Colonic mucosa (tissue), 4 donors: ENCODE results near the gene PPWD1. TPM values are rescaled to one million over a fixed set of nuclear protein-coding genes. Genes with fewer than 3 reads are reported as not detected.

ENCODE experiments used
- DNase-seq: peaks from one replicate; pipeline ENCODE4 v3.0.0-alpha.2; 2020
- H3K27ac ChIP-seq: fragments of 200-600 bp; one replicate; pipeline ENCODE4 v1.8.0; 2021
- H3K27me3 ChIP-seq: fragments of 200-600 bp; one replicate; pipeline ENCODE4 v1.8.0; 2021
- H3K36me3 ChIP-seq: fragments of 200-600 bp; one replicate; pipeline ENCODE4 v1.8.0; 2021
- H3K4me1 ChIP-seq: fragments of 200-600 bp; one replicate; pipeline ENCODE4 v1.8.0; 2021; ENCODE audit warnings: mild to moderate bottlenecking
- H3K4me3 ChIP-seq: fragments of 200-600 bp; one replicate; pipeline ENCODE4 v1.8.0; 2021
- H3K9ac ChIP-seq, 2 donors: one replicate each; pipeline ENCODE4 v1.7.0; 2013; ENCODE audit warnings: control low read depth in 2 of 2, low read depth in 2 of 2, low read length in 2 of 2
- H3K9me3 ChIP-seq: fragments of 200-600 bp; one replicate; pipeline ENCODE4 v1.8.0; 2021
- intact Hi-C: fragments of 100-400 bp; cut with DNase I; formaldehyde crosslinking; loops from one replicate; pipeline ENCODE4 v1.14.1; 2022
- total RNA-seq, 2 donors: library from RNA; stranded (reverse); fragmentation: NEBNext Ultra II Directional in 1 of 2; extraction: Animal tissue kit (Norgen Biotek cat#: 25700) in 1 of 2; gene quantifications; one replicate each; pipeline ENCODE4 v1.2.1, GENCODE V29; 2021
- TF ChIP-seq, protein P1 (sequence below): fragments of 200-600 bp; IDR thresholded peaks from one replicate; pipeline ENCODE4 v1.8.0; 2022; ENCODE audit warnings: antibody characterized with exemption, mild to moderate bottlenecking
- donor health status: healthy.
- donor health status: DM: no; HTN: no; CAD: no.
- donor health status: DM: no; HTN: no; CAD: no.

The PPWD1 gene
- total RNA-seq, 2 donors from 2014 or later = 23.5 to 28.2 TPM

DNA sequence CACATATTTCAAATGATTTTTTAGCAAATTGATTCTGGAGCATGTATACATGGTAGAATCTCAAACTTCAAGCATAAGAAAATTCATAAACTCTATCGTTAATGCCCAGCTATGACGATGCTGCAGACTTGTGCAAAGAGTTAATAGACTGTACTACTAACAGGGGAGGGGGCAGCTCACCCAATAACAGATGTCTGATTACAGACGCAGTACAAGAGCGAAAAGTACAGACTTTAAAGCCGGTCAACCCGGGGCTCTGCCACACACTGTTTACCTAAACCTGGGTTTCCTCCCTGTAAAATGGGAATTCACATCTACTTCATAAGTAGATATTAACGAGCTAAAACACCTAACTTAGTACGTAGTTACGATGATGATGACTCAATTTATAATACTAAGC is 60.4 kb downstream of the PPWD1 start:
- DNase-seq = peak; percentile 18
- Histone ChIP-seq H3K36me3 (no peaks in the 10 kb centered on the region), H3K27me3 (no peaks in the 10 kb centered on the region), H3K9me3 (no peaks in the 10 kb centered on the region), H3K4me1 (peaks cover 18% of the 10 kb centered on the region), H3K9ac (peak overlapping the region; percentile 84 to 86), H3K4me3 (peak overlapping the region; percentile 75), H3K27ac (peak overlapping the region; percentile 81)
- TF ChIP-seq, protein P1, sequence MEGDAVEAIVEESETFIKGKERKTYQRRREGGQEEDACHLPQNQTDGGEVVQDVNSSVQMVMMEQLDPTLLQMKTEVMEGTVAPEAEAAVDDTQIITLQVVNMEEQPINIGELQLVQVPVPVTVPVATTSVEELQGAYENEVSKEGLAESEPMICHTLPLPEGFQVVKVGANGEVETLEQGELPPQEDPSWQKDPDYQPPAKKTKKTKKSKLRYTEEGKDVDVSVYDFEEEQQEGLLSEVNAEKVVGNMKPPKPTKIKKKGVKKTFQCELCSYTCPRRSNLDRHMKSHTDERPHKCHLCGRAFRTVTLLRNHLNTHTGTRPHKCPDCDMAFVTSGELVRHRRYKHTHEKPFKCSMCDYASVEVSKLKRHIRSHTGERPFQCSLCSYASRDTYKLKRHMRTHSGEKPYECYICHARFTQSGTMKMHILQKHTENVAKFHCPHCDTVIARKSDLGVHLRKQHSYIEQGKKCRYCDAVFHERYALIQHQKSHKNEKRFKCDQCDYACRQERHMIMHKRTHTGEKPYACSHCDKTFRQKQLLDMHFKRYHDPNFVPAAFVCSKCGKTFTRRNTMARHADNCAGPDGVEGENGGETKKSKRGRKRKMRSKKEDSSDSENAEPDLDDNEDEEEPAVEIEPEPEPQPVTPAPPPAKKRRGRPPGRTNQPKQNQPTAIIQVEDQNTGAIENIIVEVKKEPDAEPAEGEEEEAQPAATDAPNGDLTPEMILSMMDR = no peak
- intact Hi-C loops = loop anchor here (10.0 kb wide), 1 partner anchor 59 kb away; the partner anchor contains the start of genes CENPK and PPWD1

DNA sequence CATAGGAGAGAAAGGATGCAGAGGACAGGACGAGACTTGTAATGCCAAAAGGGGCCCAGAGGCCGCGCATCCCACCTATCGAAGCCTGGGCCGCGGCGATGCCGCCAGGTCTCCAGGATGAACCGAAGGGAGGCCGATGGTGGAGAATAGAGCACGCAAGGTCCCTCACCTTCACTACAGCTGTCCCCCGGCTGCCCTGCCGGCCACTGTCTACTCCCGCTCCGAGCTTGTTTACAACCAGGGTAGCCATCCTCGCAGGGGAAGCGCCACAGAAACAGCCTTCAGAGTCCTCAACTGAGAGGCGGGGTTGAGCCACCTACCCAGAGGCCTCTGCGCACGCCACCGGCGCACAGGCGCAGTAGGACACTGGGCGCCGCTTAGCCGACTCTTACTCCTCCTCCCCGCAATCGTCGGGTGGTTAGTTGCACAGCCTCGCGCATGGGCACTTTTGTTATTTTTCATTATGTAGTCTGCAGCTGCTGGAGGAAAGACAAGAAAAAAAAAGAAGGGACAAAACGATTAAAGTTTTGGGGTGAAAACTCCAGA is 61.0 kb downstream of the PPWD1 start, which contains the start of gene TRIM23:
Gene TRIM23 (minus strand): TSS at position 309 of the 546 bp plus-strand sequence. CDS start 59 bp downstream, at position 250.
- Histone ChIP-seq H3K4me3 (peak within 1 kb of the TSS; percentile 75), H3K27ac (peak within 1 kb of the TSS; percentile 81), H3K9me3 (no peaks in the 10 kb centered on the region), H3K27me3 (no peaks in the 10 kb centered on the region), H3K9ac (peak within 1 kb of the TSS; percentile 84 to 86), H3K36me3 (no peaks in the 10 kb centered on the region), H3K4me1 (peaks cover 18% of the 10 kb centered on the region)
- TF ChIP-seq, protein P1 = no peak
- DNase-seq = peak; percentile 93
- intact Hi-C loops = loop anchor here (10.0 kb wide), 1 partner anchor 59 kb away; the partner anchor contains the start of genes CENPK and PPWD1

DNA sequence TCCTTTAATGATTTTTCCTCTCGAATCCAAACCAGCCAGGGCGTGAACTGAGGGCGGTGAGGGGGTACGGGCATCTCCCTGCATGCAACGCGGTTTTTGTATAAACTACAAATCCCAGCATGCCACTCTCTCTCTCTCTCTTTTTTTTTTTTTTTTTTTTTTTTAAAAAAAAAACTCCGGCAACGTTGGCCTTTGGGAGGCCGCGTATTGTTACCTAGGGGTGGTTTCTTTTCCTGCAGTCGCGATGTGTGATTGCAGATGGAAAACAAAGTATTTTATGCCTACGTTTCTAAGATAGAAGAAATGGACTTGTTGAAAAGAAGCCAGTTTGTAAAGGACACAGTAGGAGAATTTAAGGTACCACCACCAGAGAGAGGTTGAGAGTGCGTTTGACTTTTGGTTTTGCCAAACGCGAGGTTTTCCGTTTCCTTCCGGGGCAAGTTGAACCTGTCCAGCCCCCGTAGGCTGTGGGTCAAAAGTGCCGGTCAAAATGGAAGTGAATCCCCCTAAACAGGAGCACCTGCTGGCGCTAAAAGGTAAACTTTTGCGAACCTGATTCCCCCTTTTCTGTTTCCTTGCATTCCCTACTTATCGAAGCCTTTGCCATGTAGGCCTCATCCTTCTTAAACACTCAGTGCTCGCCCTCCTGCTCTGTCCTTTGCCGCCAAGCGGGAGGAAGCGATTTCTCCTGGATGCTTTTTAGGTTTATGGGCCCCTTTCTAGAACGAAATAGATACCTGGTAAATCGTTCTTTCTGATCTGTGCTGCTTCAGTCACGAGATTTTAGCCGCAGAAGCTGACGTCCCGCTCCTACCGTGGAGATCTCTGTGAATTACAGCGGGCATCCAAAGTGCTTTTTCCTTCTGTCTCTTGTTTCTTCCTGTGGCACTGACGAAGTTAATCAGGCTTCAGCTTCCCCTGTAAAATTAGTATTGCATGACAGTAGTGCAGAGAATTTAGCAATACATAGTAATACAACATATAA is 61.8 kb downstream of the PPWD1 start, which contains the start of the genes SHLD3 and TRAPPC13:
Gene SHLD3 (plus strand): TSS at position 457 of the 985 bp plus-strand sequence. CDS start 4,561 bp downstream, outside the sequence.
Gene TRAPPC13 (plus strand): TSS at position 457 of the 985 bp plus-strand sequence. CDS start 34 bp downstream, at position 491.
- H3K9me3 ChIP-seq = no peaks in the 10 kb centered on the region
- H3K36me3 ChIP-seq = no peaks in the 10 kb centered on the region
- intact Hi-C loops = loop anchor here (10.0 kb wide), 1 partner anchor 60 kb away; the partner anchor contains the start of genes CENPK and PPWD1
- peaks cover 18% of the 10 kb centered on the region for H3K4me1 ChIP-seq
- H3K27ac ChIP-seq = peak within 1 kb of the TSS; percentile 81
- TF ChIP-seq, protein P1 = no peak
- H3K4me3 ChIP-seq = peak within 1 kb of the TSS; percentile 75
- H3K9ac ChIP-seq = peak within 1 kb of the TSS; percentile 84 to 86
- peak; percentile 92 for DNase-seq
- H3K27me3 ChIP-seq = no peaks in the 10 kb centered on the region

DNA sequence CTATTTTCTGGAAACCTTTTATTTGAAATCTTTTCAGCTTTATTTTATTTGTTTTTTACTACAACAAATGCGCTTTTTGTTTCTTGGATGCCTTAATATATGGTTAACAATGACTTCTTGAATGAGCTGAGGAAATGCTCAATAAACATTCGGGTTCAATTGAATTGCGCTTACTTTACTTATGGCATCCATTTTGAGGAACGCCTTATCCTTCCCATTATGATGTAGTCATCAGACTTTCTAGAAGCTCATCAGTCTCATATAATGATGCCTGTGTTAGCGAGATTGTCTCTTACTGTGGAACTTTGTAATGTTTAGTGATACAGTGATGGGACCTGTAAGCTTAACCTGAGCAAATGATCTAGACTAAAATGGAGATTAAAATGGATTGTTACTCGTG is 62.6 kb downstream of the PPWD1 start:
- H3K4me3 ChIP-seq = peak overlapping the region; percentile 75
- H3K9me3 ChIP-seq = no peaks in the 10 kb centered on the region
- no peak for DNase-seq
- intact Hi-C loops = loop anchor here (10.0 kb wide), 1 partner anchor 61 kb away; the partner anchor contains the start of genes CENPK and PPWD1
- TF ChIP-seq, protein P1 = no peak
- H3K27ac ChIP-seq = no peak overlapping the region
- H3K4me1 ChIP-seq = peaks cover 18% of the 10 kb centered on the region
- no peaks in the 10 kb centered on the region for H3K27me3 ChIP-seq
- no peak overlapping the region for H3K9ac ChIP-seq
- H3K36me3 ChIP-seq = no peaks in the 10 kb centered on the region

DNA sequence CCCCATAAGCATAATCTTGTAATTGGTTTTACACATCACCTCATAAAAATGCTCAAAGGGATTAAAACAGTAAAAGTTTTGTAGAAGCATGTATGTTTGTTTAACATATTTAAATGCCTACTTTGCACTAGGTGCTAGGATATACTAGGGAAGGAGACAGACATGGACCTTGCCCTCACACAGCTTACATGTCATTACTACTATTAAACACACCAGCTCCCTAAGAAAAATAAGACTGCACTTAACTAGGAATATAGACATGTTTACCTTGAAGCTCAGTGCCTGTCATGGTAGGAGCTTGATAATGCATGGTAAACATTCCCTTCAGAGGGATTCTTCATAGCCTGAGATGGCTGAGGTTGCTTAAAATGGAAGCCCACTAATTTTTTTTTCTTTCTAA is 67.9 kb downstream of the PPWD1 start:
- no peak overlapping the region for H3K4me3 ChIP-seq
- DNase-seq = no peak
- H3K9ac ChIP-seq = no peak overlapping the region
- no peak overlapping the region for H3K27ac ChIP-seq
- TF ChIP-seq, protein P1 = no peak
- no peaks in the 10 kb centered on the region for H3K9me3 ChIP-seq
- peaks cover 3% of the 10 kb centered on the region for H3K4me1 ChIP-seq
- intact Hi-C loops = no loop called here
- H3K27me3 ChIP-seq = no peaks in the 10 kb centered on the region
- no peaks in the 10 kb centered on the region for H3K36me3 ChIP-seq
